SK-N-SH treated with all-trans-retinoic acid at 6 μM for 48 hours (cell line): ENCODE results near the gene URGCP.

Source experiments
- ATAC-seq: fragments of 200-7000 bp; cut with Tn5 transposase; 3 replicates; pipeline ENCODE4 v1.9.1; 2020; ENCODE audit warnings: mild to moderate bottlenecking, moderate library complexity
- ARNTL ChIP-seq: fragments of 450-650 bp; formaldehyde crosslinking; IDR thresholded peaks from 2 replicates; pipeline ENCODE4 v1.5.0; 2020; ENCODE audit warnings: low read depth, mild to moderate bottlenecking, moderate library complexity, borderline replicate concordance
- CREB5 ChIP-seq: fragments of 250-450 bp; sonication (Bioruptor Pico); IDR thresholded peaks from 2 replicates; pipeline ENCODE4 v1.5.1; 2020; ENCODE audit warnings: low read depth, mild to moderate bottlenecking, moderate library complexity
- CSDC2 ChIP-seq: fragments of 250-450 bp; sonication (Bioruptor Pico); IDR thresholded peaks from 2 replicates; pipeline ENCODE4 v1.5.0; 2020; ENCODE audit warnings: mild to moderate bottlenecking, moderate library complexity
- CSRNP3 ChIP-seq: fragments of 250-450 bp; sonication (Bioruptor Pico); IDR thresholded peaks from 2 replicates; pipeline ENCODE4 v1.5.1; 2021; ENCODE audit warnings: mild to moderate bottlenecking, moderate library complexity
- ESRRG ChIP-seq: fragments of 250-450 bp; sonication (Bioruptor Pico); IDR thresholded peaks from 2 replicates; pipeline ENCODE4 v1.6.1; 2021; ENCODE audit warnings: mild to moderate bottlenecking
- GLIS3 ChIP-seq: fragments of 250-450 bp; sonication (Bioruptor Pico); IDR thresholded peaks from 2 replicates; pipeline ENCODE4 v1.5.0; 2020; ENCODE audit warnings: mild to moderate bottlenecking, moderate library complexity
- ISL1 ChIP-seq: fragments of 250-450 bp; sonication (Bioruptor Pico); IDR thresholded peaks from 2 replicates; pipeline ENCODE4 v2.1.2; 2022; ENCODE audit warnings: mild to moderate bottlenecking, moderate library complexity
- OSR1 ChIP-seq: fragments of 250-450 bp; sonication (Bioruptor Pico); IDR thresholded peaks from 2 replicates; pipeline ENCODE4 v1.8.0; 2022; ENCODE audit warnings: moderate library complexity, mild to moderate bottlenecking, inconsistent platforms
- POU6F1 ChIP-seq: fragments of 250-450 bp; sonication (Bioruptor Pico); IDR thresholded peaks from 2 replicates; pipeline ENCODE4 v1.8.0; 2021; ENCODE audit warnings: low read depth, mild to moderate bottlenecking, moderate library complexity, borderline replicate concordance
- PPARA ChIP-seq: fragments of 250-450 bp; sonication (Bioruptor Pico); IDR thresholded peaks from 2 replicates; pipeline ENCODE4 v1.5.0; 2020; ENCODE audit warnings: mild to moderate bottlenecking, borderline replicate concordance
- RARB ChIP-seq: fragments of 250-450 bp; sonication (Bioruptor Pico); IDR thresholded peaks from 2 replicates; pipeline ENCODE4 v1.8.0; 2021; ENCODE audit warnings: mild to moderate bottlenecking, moderate library complexity
- SNAI2 ChIP-seq: fragments of 250-450 bp; sonication (Bioruptor Pico); IDR thresholded peaks from 2 replicates; pipeline ENCODE4 v1.5.0; 2020; ENCODE audit warnings: mild to moderate bottlenecking, moderate library complexity
- TCF4 ChIP-seq: fragments of 250-450 bp; sonication (Bioruptor Pico); IDR thresholded peaks from 2 replicates; pipeline ENCODE4 v1.8.0; 2021; ENCODE audit warnings: mild to moderate bottlenecking, moderate library complexity, borderline replicate concordance
- TOX ChIP-seq: fragments of 250-450 bp; sonication (Bioruptor Pico); IDR thresholded peaks from 2 replicates; pipeline ENCODE4 v1.8.0; 2021; ENCODE audit warnings: mild to moderate bottlenecking, moderate library complexity, borderline replicate concordance
- TSHZ2 ChIP-seq: fragments of 250-450 bp; sonication (Bioruptor Pico); IDR thresholded peaks from 2 replicates; pipeline ENCODE4 v1.5.0; 2020; ENCODE audit warnings: mild to moderate bottlenecking, moderate library complexity
- ZC3H10 ChIP-seq: fragments of 250-450 bp; sonication (Bioruptor Pico); IDR thresholded peaks from 2 replicates; pipeline ENCODE4 v1.5.1; 2021; ENCODE audit warnings: mild to moderate bottlenecking, moderate library complexity
- ZFP3 ChIP-seq: fragments of 250-450 bp; sonication (Bioruptor Pico); IDR thresholded peaks from 2 replicates; pipeline ENCODE4 v1.5.0; 2020; ENCODE audit warnings: mild to moderate bottlenecking, moderate library complexity
- ZFP30 ChIP-seq: fragments of 450-650 bp; formaldehyde crosslinking; IDR thresholded peaks from 2 replicates; pipeline ENCODE4 v1.5.0; 2022; ENCODE audit warnings: mild to moderate bottlenecking, moderate library complexity
- ZNF565 ChIP-seq: fragments of 450-650 bp; formaldehyde crosslinking; conservative IDR thresholded peaks from 2 replicates; pipeline ENCODE4 v1.5.0; 2020; ENCODE audit warnings: low read depth, mild to moderate bottlenecking, moderate library complexity
- ZNF70 ChIP-seq: fragments of 450-650 bp; formaldehyde crosslinking; IDR thresholded peaks from 2 replicates; pipeline ENCODE4 v1.5.0; 2020; ENCODE audit warnings: mild to moderate bottlenecking, moderate library complexity
- ZNF8 ChIP-seq: fragments of 450-650 bp; formaldehyde crosslinking; IDR thresholded peaks from 2 replicates; pipeline ENCODE4 v1.5.0; 2020; ENCODE audit warnings: mild to moderate bottlenecking, moderate library complexity

URGCP gene

GRCh38 chr7:43921423-43921822, 15.0 kb upstream of the URGCP start (continued):
- TF ChIP-seq POU6F1 = no peak
- no peak for TF ChIP-seq ZNF8 (CRISPR knock-in tag)
- TF ChIP-seq OSR1 (CRISPR knock-in tag) = no peak

- no peak for ATAC-seq
- TF ChIP-seq TOX (CRISPR knock-in tag) (no peak), ISL1 (CRISPR knock-in tag) (no peak), RARB (CRISPR knock-in tag) (no peak), ZNF70 (no peak), ZNF8 (CRISPR knock-in tag) (no peak), OSR1 (CRISPR knock-in tag) (no peak), PPARA (no peak), TCF4 (CRISPR knock-in tag) (no peak), ZNF565 (no peak), SNAI2 (no peak), ZC3H10 (CRISPR knock-in tag) (no peak), CSDC2 (no peak), ARNTL (CRISPR knock-in tag) (no peak)
Measured at GRCh38 chr7:43915907-43916306, 9.5 kb upstream of the URGCP start.

GRCh38 chr7:43914795-43915194, 8.4 kb upstream of the URGCP start:
- TF ChIP-seq ESRRG (no peak), ZNF565 (no peak), POU6F1 (no peak), TOX (CRISPR knock-in tag) (no peak), ISL1 (CRISPR knock-in tag) (no peak), CSDC2 (no peak), ZFP3 (no peak), ARNTL (CRISPR knock-in tag) (no peak), ZFP30 (no peak), GLIS3 (CRISPR knock-in tag) (no peak), RARB (CRISPR knock-in tag) (no peak), ZNF8 (CRISPR knock-in tag) (no peak), ZNF70 (no peak)
- no peak for ATAC-seq

GRCh38 chr7:43905956-43906330, 453 bp downstream of the URGCP start:
- TF ChIP-seq CSDC2 = no peak

GRCh38 chr7:43905209-43905946, 1.0 kb downstream of the URGCP start:
- ATAC-seq = peak; percentile 33
- TF ChIP-seq ZNF565 (no peak), SNAI2 (no peak), TOX (CRISPR knock-in tag) (no peak)

More at GRCh38 chr7:43905956-43906330, 453 bp downstream of the URGCP start:
- peak; percentile 73 for ATAC-seq

- ATAC-seq = no peak
- TF ChIP-seq ZC3H10 (CRISPR knock-in tag) (no peak), ESRRG (no peak), TOX (CRISPR knock-in tag) (no peak), CREB5 (CRISPR knock-in tag) (no peak), GLIS3 (CRISPR knock-in tag) (no peak), OSR1 (CRISPR knock-in tag) (no peak), ZFP3 (no peak), TSHZ2 (CRISPR knock-in tag) (no peak), ZFP30 (no peak), RARB (CRISPR knock-in tag) (no peak), ZNF70 (no peak), CSRNP3 (CRISPR knock-in tag) (no peak), ISL1 (CRISPR knock-in tag) (no peak)
Measured at GRCh38 chr7:43904533-43905208, 1.7 kb downstream of the URGCP start.
